Gastroesophageal sphincter (tissue), 3 donors: ENCODE measurements around the gene PTPRN2.

Experiments
- CTCF ChIP-seq, 4 experiments: fragments of 200-600 bp in 2 of 4; fragments of 450-650 bp in 2 of 4; sonication (generic) in 1 of 4; IDR thresholded peaks; one replicate each; pipeline ENCODE4 v1.5.1; 2017 to 2019; ENCODE audit warnings: antibody characterized with exemption in 4 of 4, mild to moderate bottlenecking in 2 of 4, moderate library complexity in 2 of 4
- POLR2A ChIP-seq, 2 donors: fragments of 450-650 bp; IDR thresholded peaks; one replicate each; pipeline ENCODE4 v1.6.1; 2017; ENCODE audit warnings: antibody characterized with exemption in 2 of 2, mild to moderate bottlenecking in 2 of 2, moderate library complexity in 1 of 2
- POLR2AphosphoS5 ChIP-seq: sonication (generic); formaldehyde crosslinking; IDR thresholded peaks from one replicate; pipeline ENCODE4 v1.6.1; 2017; ENCODE audit warnings: antibody characterized with exemption

GRCh38 chr7:157977306-157977705, 610.3 kb downstream of the PTPRN2 start:
- TF ChIP-seq CTCF (IDR thresholded peaks at IDR 0.05) (no peak), POLR2A (IDR thresholded peaks at IDR 0.05) (no peak), POLR2AphosphoS5 (no peak)
